Chondrocyte (in vitro differentiated cells): ENCODE data around the gene ACE. TPM values are rescaled to one million over a fixed set of nuclear protein-coding genes. Genes with fewer than 3 reads are reported as not detected.

Experiments
- DNase-seq: peaks from one replicate; pipeline ENCODE4 v3.0.0; 2021; ENCODE audit warnings: mixed read lengths, low spot score
- H3K27ac Mint-ChIP-seq: one replicate; pipeline ENCODE4 v1.8.0; 2021; ENCODE audit warnings: mild to moderate bottlenecking, moderate library complexity, mixed read lengths; ENCODE audit not compliant: unreplicated experiment
- H3K27me3 Mint-ChIP-seq: 2 replicates; pipeline ENCODE4 v1.8.0; 2021; ENCODE audit warnings: low read depth, mixed read lengths
- H3K36me3 Mint-ChIP-seq: 2 replicates; pipeline ENCODE4 v1.8.0; 2021; ENCODE audit warnings: low read depth, mixed read lengths
- H3K4me1 Mint-ChIP-seq: 2 replicates; pipeline ENCODE4 v1.8.0; 2021; ENCODE audit warnings: low read depth, mild to moderate bottlenecking, mixed read lengths
- H3K4me3 Mint-ChIP-seq: one replicate; pipeline ENCODE4 v1.8.0; 2021; ENCODE audit warnings: mild to moderate bottlenecking, moderate library complexity, mixed read lengths; ENCODE audit not compliant: unreplicated experiment
- H3K9me3 Mint-ChIP-seq: 2 replicates; pipeline ENCODE4 v1.8.0; 2021; ENCODE audit warnings: low read depth, mixed read lengths
- CTCF ChIP-seq: fragments of 200-600 bp; sonication (generic); IDR thresholded peaks from 2 replicates; pipeline ENCODE4 v1.5.0; 2021; ENCODE audit warnings: antibody characterized with exemption, mild to moderate bottlenecking, moderate library complexity
- total RNA-seq: library from RNA; stranded (reverse); gene quantifications from 3 replicates; pipeline ENCODE4 v1.2.1, GENCODE V29; 2021

ACE gene
- total RNA-seq, 1 donor from 2014 or later, result 0.52 TPM

- H3K9me3 Mint-ChIP-seq, result no peaks in the 10 kb centered on the region
- peaks cover 20% of the 10 kb centered on the region for H3K27me3 Mint-ChIP-seq
- DNase-seq, result no peak
- H3K4me1 Mint-ChIP-seq, result peaks cover 11% of the 10 kb centered on the region
- TF ChIP-seq CTCF, result no peak
- H3K27ac Mint-ChIP-seq, result no peak overlapping the region
- no peaks in the 10 kb centered on the region for H3K36me3 Mint-ChIP-seq
- H3K4me3 Mint-ChIP-seq, result no peak overlapping the region
Observed at GRCh38 chr17:63479495-63480184, 2.8 kb downstream of the ACE start.

- Mint-ChIP-seq H3K27me3 (peaks cover 17% of the 10 kb centered on the region), H3K9me3 (no peaks in the 10 kb centered on the region), H3K4me3 (no peak overlapping the region), H3K4me1 (peaks cover 11% of the 10 kb centered on the region), H3K27ac (no peak overlapping the region), H3K36me3 (no peaks in the 10 kb centered on the region)
- DNase-seq, result no peak
- TF ChIP-seq CTCF, result no peak
Observed at GRCh38 chr17:63480192-63480784, 3.4 kb downstream of the ACE start.

- Mint-ChIP-seq H3K4me1 (peaks cover 11% of the 10 kb centered on the region), H3K36me3 (no peaks in the 10 kb centered on the region), H3K4me3 (no peak overlapping the region), H3K9me3 (no peaks in the 10 kb centered on the region), H3K27me3 (peaks cover 15% of the 10 kb centered on the region), H3K27ac (no peak overlapping the region)
- DNase-seq, result no peak
- no peak for TF ChIP-seq CTCF
Observed at GRCh38 chr17:63480826-63481487, 4.1 kb downstream of the ACE start.

- Mint-ChIP-seq H3K4me3 (no peak overlapping the region), H3K9me3 (no peaks in the 10 kb centered on the region), H3K36me3 (no peaks in the 10 kb centered on the region), H3K27me3 (peaks cover 15% of the 10 kb centered on the region), H3K27ac (no peak overlapping the region), H3K4me1 (peaks cover 11% of the 10 kb centered on the region)
- DNase-seq, result no peak
- TF ChIP-seq CTCF, result no peak
Observed at GRCh38 chr17:63481488-63481870, 4.6 kb downstream of the ACE start.

- no peaks in the 10 kb centered on the region for H3K9me3 Mint-ChIP-seq
- peaks cover 9% of the 10 kb centered on the region for H3K4me1 Mint-ChIP-seq
- DNase-seq, result no peak
- no peaks in the 10 kb centered on the region for H3K36me3 Mint-ChIP-seq
- peak overlapping the region; percentile 57 for H3K27ac Mint-ChIP-seq
- no peak overlapping the region for H3K4me3 Mint-ChIP-seq
- peaks cover 17% of the 10 kb centered on the region for H3K27me3 Mint-ChIP-seq
- TF ChIP-seq CTCF, result no peak
Observed at GRCh38 chr17:63482509-63482908, 5.6 kb downstream of the ACE start.
